Body of pancreas (tissue), 4 donors: ENCODE data around the gene NPAS1.

ENCODE experiments used
- CTCF ChIP-seq, 7 experiments: fragments of 450-650 bp in 4 of 7; fragments of 200-600 bp in 3 of 7; sonication (generic) in 3 of 7; IDR thresholded peaks; one replicate each; pipeline ENCODE4 v1.5.1; 2016 to 2019; ENCODE audit warnings: antibody characterized with exemption in 7 of 7
- POLR2A ChIP-seq, 3 donors: fragments of 450-650 bp; IDR thresholded peaks; one replicate each; pipeline ENCODE4 v1.6.1; 2016; ENCODE audit warnings: antibody characterized with exemption in 3 of 3, mild to moderate bottlenecking in 2 of 3

GRCh38 chr19:46978171-46978869, 41.3 kb upstream of the NPAS1 start:
- TF ChIP-seq CTCF (IDR thresholded peaks at IDR 0.05) (no peak), POLR2A (IDR thresholded peaks at IDR 0.05) (no peak)
